HCT116 (cell line): ENCODE measurements around the gene GPR180. TPM values are rescaled to one million over a fixed set of nuclear protein-coding genes. Genes with fewer than 3 reads are reported as not detected.

Experiments used
- ATAC-seq: fragments of 200-7000 bp; cut with Tn5 transposase; 2 replicates; pipeline ENCODE4 v1.9.1; 2020; ENCODE audit warnings: mild to moderate bottlenecking, moderate library complexity
- BruUV-seq: library from RNA; stranded (reverse); fragments of 400-500 nt; replicated peaks from 2 replicates; lab custom pipeline; 2021; lab: Mats Ljungman, UMichigan
- CTCF ChIA-PET: fragments of 300-600 bp; sonication (Branson Sonifier 250); formaldehyde crosslinking; loops from one replicate; lab custom pipeline; 2021; ENCODE audit warnings: antibody characterized with exemption; lab: Charles Lee
- POLR2A ChIA-PET: fragments of 300-600, 350-600 bp; sonication (Branson Sonifier 250); formaldehyde crosslinking; loops from one replicate; lab custom pipeline; 2021; ENCODE audit warnings: antibody characterized with exemption; lab: Charles Lee
- RAD21 ChIA-PET, 2 experiments: fragments of 300-600 bp; sonication (Branson Sonifier 250); formaldehyde crosslinking; loops; one replicate each; lab custom pipeline; 2023; ENCODE audit warnings: low total read pairs in 2 of 2; ENCODE audit not compliant: uncharacterized antibody in 2 of 2, unreplicated experiment in 2 of 2, low non-redundant PET in 1 of 2; lab: Charles Lee
- DNase-seq: peaks from one replicate; pipeline ENCODE4 v3.0.0-alpha.2; 2010; ENCODE audit warnings: low read depth, low spot score
- H2AFZ ChIP-seq: fragments of 200-600 bp; shearing (Covaris generic), sonication (generic); 2 replicates; pipeline ENCODE4 v1.6.1; 2017; ENCODE audit warnings: low read depth, mixed run types, mixed read lengths, antibody characterized with exemption, low read length; ENCODE audit not compliant: poor library complexity, severe bottlenecking
- H3K27ac ChIP-seq: 2 replicates; pipeline ENCODE4 v1.5.1; 2012; ENCODE audit warnings: low read depth, low read length
- H3K27me3 ChIP-seq: fragments of 200-600 bp; sonication (generic); 2 replicates; pipeline ENCODE4 v1.6.1; 2016; ENCODE audit warnings: mixed run types, low read length, mixed read lengths; ENCODE audit not compliant: insufficient read depth
- H3K36me3 ChIP-seq, 2 experiments: fragments of 200-500 bp in 1 of 2; fragments of 200-600 bp in 1 of 2; sonication (Bioruptor generic) in 1 of 2; sonication (generic) in 1 of 2; 2 replicates each; pipeline versions ENCODE4 v1.5.1 to v1.6.1; 2014 to 2016; ENCODE audit warnings: low read length in 2 of 2, inconsistent platforms in 1 of 2, mixed read lengths in 1 of 2, mixed run types in 1 of 2; ENCODE audit not compliant: insufficient read depth in 2 of 2, control insufficient read depth in 1 of 2
- H3K4me1 ChIP-seq, 2 experiments: fragments of 200-600 bp in 1 of 2; sonication (generic) in 1 of 2; 2 replicates each; pipeline versions ENCODE4 v1.5.1 to v1.6.1; 2012 to 2017; ENCODE audit warnings: low read length in 2 of 2, inconsistent platforms in 1 of 2, mild to moderate bottlenecking in 1 of 2, mixed read lengths in 1 of 2, mixed run types in 1 of 2, moderate library complexity in 1 of 2; ENCODE audit not compliant: insufficient read depth in 2 of 2, control insufficient read depth in 1 of 2
- H3K4me2 ChIP-seq: fragments of 200-600 bp; sonication (generic); 2 replicates; pipeline ENCODE4 v1.6.1; 2017; ENCODE audit warnings: mixed run types, low read length, mixed read lengths
- H3K4me3 ChIP-seq, 2 experiments: fragments of 200-600 bp in 1 of 2; sonication (generic) in 1 of 2; replicated peaks in 1 of 2; 2 replicates each; pipeline ENCODE4 v1.5.1; 2011 to 2016; ENCODE audit warnings: low read length in 2 of 2, control low read depth in 1 of 2, low read depth in 1 of 2, mild to moderate bottlenecking in 1 of 2, mixed read lengths in 1 of 2, mixed run types in 1 of 2
- H3K79me2 ChIP-seq: fragments of 200-600 bp; sonication (generic); 2 replicates; pipeline ENCODE4 v1.6.1; 2017; ENCODE audit warnings: mild to moderate bottlenecking, mixed run types, low read length, moderate library complexity, mixed read lengths; ENCODE audit not compliant: insufficient read depth
- H3K9ac ChIP-seq: fragments of 200-600 bp; sonication (generic); 2 replicates; pipeline ENCODE4 v1.6.1; 2016; ENCODE audit warnings: low read length, mixed read lengths
- H3K9me2 ChIP-seq: fragments of 200-600 bp; sonication (generic), shearing (Covaris generic); 2 replicates; pipeline ENCODE4 v1.6.1; 2017; ENCODE audit warnings: mixed run types, mild to moderate bottlenecking, moderate library complexity; ENCODE audit not compliant: insufficient read depth
- H3K9me3 ChIP-seq, 2 experiments: fragments of 200-500 bp in 1 of 2; fragments of 200-600 bp in 1 of 2; sonication (Bioruptor generic) in 1 of 2; sonication (generic) in 1 of 2; 2 replicates each; pipeline ENCODE4 v1.6.1; 2014 to 2017; ENCODE audit warnings: low read length in 2 of 2, mixed read lengths in 2 of 2, inconsistent platforms in 1 of 2, low read depth in 1 of 2, mild to moderate bottlenecking in 1 of 2, mixed run types in 1 of 2, moderate library complexity in 1 of 2; ENCODE audit not compliant: control insufficient read depth in 1 of 2, insufficient read depth in 1 of 2
- H4K20me1 ChIP-seq: fragments of 200-600 bp; sonication (generic), shearing (Covaris generic); 2 replicates; pipeline ENCODE4 v1.6.1; 2017; ENCODE audit warnings: mixed run types, mild to moderate bottlenecking, moderate library complexity; ENCODE audit not compliant: insufficient read depth
- CBX3 ChIP-seq: IDR thresholded peaks from 2 replicates; pipeline ENCODE4 v1.6.1; 2012; ENCODE audit warnings: low read depth
- CEBPB ChIP-seq: IDR thresholded peaks from 2 replicates; pipeline ENCODE4 v1.6.1; 2012; ENCODE audit warnings: low read depth
- EGR1 ChIP-seq: IDR thresholded peaks from 2 replicates; pipeline ENCODE4 v1.6.1; 2012; ENCODE audit warnings: low read depth
- ELF1 ChIP-seq: IDR thresholded peaks from 2 replicates; pipeline ENCODE4 v1.6.1; 2012; ENCODE audit warnings: low read depth, borderline replicate concordance
- EZH2phosphoT487 ChIP-seq: fragments of 200-600 bp; IDR thresholded peaks from 2 replicates; pipeline ENCODE4 v1.6.1; 2018; ENCODE audit warnings: antibody characterized with exemption, borderline replicate concordance
- FOSL1 ChIP-seq: IDR thresholded peaks from 2 replicates; pipeline ENCODE4 v1.6.1; 2012; ENCODE audit warnings: low read depth
- JUND ChIP-seq: IDR thresholded peaks from 2 replicates; pipeline ENCODE4 v1.6.1; 2012
- POLR2A ChIP-seq: IDR thresholded peaks from 2 replicates; pipeline ENCODE4 v1.7.0; 2011; ENCODE audit warnings: borderline replicate concordance; ENCODE audit not compliant: insufficient read depth, insufficient read length; ENCODE audit errors: extremely low read depth
- POLR2AphosphoS5 ChIP-seq: IDR thresholded peaks from 2 replicates; pipeline ENCODE4 v1.6.1; 2011; ENCODE audit warnings: mild to moderate bottlenecking, low read depth, low read length, moderate library complexity
- RAD21 ChIP-seq: IDR thresholded peaks from 2 replicates; pipeline ENCODE4 v1.6.1; 2012; ENCODE audit warnings: low read depth, mild to moderate bottlenecking
- SIN3A ChIP-seq: IDR thresholded peaks from 2 replicates; pipeline ENCODE4 v1.6.1; 2012; ENCODE audit warnings: low read depth
- SP1 ChIP-seq: IDR thresholded peaks from 2 replicates; pipeline ENCODE4 v1.6.1; 2012; ENCODE audit warnings: low read depth
- SRF ChIP-seq: IDR thresholded peaks from 2 replicates; pipeline ENCODE4 v1.6.1; 2012; ENCODE audit warnings: low read depth
- TCF7L2 ChIP-seq: IDR thresholded peaks from 2 replicates; pipeline ENCODE4 v1.7.0; 2011; ENCODE audit warnings: borderline replicate concordance, inconsistent platforms; ENCODE audit not compliant: insufficient read depth, insufficient read length; ENCODE audit errors: extremely low read depth
- YY1 ChIP-seq: IDR thresholded peaks from 2 replicates; pipeline ENCODE4 v1.6.1; 2011; ENCODE audit warnings: low read length, low read depth, moderate library complexity, mild to moderate bottlenecking; ENCODE audit not compliant: insufficient replicate concordance; ENCODE audit errors: extremely low read depth
- ZFX ChIP-seq: fragments of 450-650 bp; IDR thresholded peaks from 2 replicates; pipeline ENCODE4 v1.6.1; 2017
- intact Hi-C: fragments of 100-400 bp; cut with micrococcal nuclease; formaldehyde crosslinking; loops from 2 replicates; pipeline ENCODE4 v1.10.0; 2022
- total RNA-seq: library from RNA; stranded (reverse); gene quantifications from one replicate; pipeline ENCODE4 v1.2.1, GENCODE V29; 2021; ENCODE audit not compliant: unreplicated experiment
- TF ChIP-seq, protein P1 (sequence below), 3 experiments: fragments of 200-600 bp in 1 of 3; sonication (generic) in 1 of 3; IDR thresholded peaks in 2 of 3; conservative IDR thresholded peaks in 1 of 3; 2 replicates each; pipeline ENCODE4 v1.5.1; 2012 to 2017; ENCODE audit warnings: low read depth in 2 of 3, low read length in 2 of 3, antibody characterized with exemption in 1 of 3, borderline replicate concordance in 1 of 3, control low read depth in 1 of 3, mild to moderate bottlenecking in 1 of 3, mixed read lengths in 1 of 3, mixed run types in 1 of 3, moderate library complexity in 1 of 3; ENCODE audit not compliant: insufficient read depth in 1 of 3
- TF ChIP-seq, protein P2 (sequence below): IDR thresholded peaks from 2 replicates; pipeline ENCODE4 v1.6.1; 2012; ENCODE audit warnings: low read depth
- TF ChIP-seq, protein P3 (sequence below): IDR thresholded peaks from 2 replicates; pipeline ENCODE4 v1.6.1; 2012
- TF ChIP-seq, protein P4 (sequence below): IDR thresholded peaks from 2 replicates; pipeline ENCODE4 v1.6.1; 2012

GPR180 gene
- total RNA-seq, 1 experiment from 2014 or later: 6.4 TPM

DNA sequence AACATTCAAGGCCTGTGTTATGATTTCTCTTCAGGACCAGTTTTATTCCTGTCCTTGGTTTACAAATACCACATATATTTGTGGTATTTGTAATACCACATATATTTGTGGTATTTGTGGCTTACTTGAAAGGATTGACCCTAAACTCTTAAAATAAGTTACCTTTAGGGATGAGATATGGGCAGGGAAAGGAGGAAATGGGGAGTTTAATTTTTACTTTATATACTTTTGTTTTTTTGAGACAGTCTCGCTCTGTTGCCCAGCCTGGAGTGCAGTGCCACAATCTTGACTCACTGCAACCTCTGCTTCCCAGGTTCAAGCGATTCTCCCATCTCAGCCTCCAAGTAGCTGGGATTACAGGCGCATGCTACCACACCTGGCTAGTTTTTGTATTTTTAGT lies 3.4 kb upstream of the GPR180 start:
- Histone ChIP-seq H3K79me2 (peaks cover 40% of the 10 kb centered on the region), H3K4me2 (no peak overlapping the region), H3K27ac (no peak overlapping the region), H3K4me1 (peaks cover 10 to 31% of the 10 kb centered on the region in 2 experiments), H2AFZ (no peak overlapping the region), H3K4me3 (no peak overlapping the region), H4K20me1 (no peaks in the 10 kb centered on the region), H3K9me2 (no peaks in the 10 kb centered on the region), H3K9ac (no peak overlapping the region), H3K9me3 (no peaks in the 10 kb centered on the region), H3K36me3 (no peaks in the 10 kb centered on the region), H3K27me3 (no peaks in the 10 kb centered on the region)
- CTCF ChIA-PET: no interaction called here
- intact Hi-C loops: no loop called here
- POLR2A ChIA-PET: no interaction called here
- TF ChIP-seq SIN3A (no peak), ZFX (no peak), CBX3 (no peak), CEBPB (no peak), POLR2AphosphoS5 (no peak), SRF (no peak), JUND (no peak), FOSL1 (no peak), SP1 (no peak), RAD21 (no peak), YY1 (no peak), TCF7L2 (no peak), ELF1 (no peak), POLR2A (no peak), EZH2phosphoT487 (no peak), EGR1 (no peak)
- TF ChIP-seq, protein P1, sequence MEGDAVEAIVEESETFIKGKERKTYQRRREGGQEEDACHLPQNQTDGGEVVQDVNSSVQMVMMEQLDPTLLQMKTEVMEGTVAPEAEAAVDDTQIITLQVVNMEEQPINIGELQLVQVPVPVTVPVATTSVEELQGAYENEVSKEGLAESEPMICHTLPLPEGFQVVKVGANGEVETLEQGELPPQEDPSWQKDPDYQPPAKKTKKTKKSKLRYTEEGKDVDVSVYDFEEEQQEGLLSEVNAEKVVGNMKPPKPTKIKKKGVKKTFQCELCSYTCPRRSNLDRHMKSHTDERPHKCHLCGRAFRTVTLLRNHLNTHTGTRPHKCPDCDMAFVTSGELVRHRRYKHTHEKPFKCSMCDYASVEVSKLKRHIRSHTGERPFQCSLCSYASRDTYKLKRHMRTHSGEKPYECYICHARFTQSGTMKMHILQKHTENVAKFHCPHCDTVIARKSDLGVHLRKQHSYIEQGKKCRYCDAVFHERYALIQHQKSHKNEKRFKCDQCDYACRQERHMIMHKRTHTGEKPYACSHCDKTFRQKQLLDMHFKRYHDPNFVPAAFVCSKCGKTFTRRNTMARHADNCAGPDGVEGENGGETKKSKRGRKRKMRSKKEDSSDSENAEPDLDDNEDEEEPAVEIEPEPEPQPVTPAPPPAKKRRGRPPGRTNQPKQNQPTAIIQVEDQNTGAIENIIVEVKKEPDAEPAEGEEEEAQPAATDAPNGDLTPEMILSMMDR (IDR thresholded peaks at IDR 0.05 in 2 of 3, conservative IDR thresholded peaks at IDR 0.05 in 1 of 3; ENCODE audit: borderline replicate concordance in 1 of 3, insufficient read depth in 1 of 3, low read depth in 2 of 3, low read length in 2 of 3): no peak
- TF ChIP-seq, protein P2, sequence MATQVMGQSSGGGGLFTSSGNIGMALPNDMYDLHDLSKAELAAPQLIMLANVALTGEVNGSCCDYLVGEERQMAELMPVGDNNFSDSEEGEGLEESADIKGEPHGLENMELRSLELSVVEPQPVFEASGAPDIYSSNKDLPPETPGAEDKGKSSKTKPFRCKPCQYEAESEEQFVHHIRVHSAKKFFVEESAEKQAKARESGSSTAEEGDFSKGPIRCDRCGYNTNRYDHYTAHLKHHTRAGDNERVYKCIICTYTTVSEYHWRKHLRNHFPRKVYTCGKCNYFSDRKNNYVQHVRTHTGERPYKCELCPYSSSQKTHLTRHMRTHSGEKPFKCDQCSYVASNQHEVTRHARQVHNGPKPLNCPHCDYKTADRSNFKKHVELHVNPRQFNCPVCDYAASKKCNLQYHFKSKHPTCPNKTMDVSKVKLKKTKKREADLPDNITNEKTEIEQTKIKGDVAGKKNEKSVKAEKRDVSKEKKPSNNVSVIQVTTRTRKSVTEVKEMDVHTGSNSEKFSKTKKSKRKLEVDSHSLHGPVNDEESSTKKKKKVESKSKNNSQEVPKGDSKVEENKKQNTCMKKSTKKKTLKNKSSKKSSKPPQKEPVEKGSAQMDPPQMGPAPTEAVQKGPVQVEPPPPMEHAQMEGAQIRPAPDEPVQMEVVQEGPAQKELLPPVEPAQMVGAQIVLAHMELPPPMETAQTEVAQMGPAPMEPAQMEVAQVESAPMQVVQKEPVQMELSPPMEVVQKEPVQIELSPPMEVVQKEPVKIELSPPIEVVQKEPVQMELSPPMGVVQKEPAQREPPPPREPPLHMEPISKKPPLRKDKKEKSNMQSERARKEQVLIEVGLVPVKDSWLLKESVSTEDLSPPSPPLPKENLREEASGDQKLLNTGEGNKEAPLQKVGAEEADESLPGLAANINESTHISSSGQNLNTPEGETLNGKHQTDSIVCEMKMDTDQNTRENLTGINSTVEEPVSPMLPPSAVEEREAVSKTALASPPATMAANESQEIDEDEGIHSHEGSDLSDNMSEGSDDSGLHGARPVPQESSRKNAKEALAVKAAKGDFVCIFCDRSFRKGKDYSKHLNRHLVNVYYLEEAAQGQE: no peak
- TF ChIP-seq, protein P3, sequence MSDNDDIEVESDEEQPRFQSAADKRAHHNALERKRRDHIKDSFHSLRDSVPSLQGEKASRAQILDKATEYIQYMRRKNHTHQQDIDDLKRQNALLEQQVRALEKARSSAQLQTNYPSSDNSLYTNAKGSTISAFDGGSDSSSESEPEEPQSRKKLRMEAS: no peak
- TF ChIP-seq, protein P4, sequence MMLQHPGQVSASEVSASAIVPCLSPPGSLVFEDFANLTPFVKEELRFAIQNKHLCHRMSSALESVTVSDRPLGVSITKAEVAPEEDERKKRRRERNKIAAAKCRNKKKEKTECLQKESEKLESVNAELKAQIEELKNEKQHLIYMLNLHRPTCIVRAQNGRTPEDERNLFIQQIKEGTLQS: no peak
- RAD21 ChIA-PET: no interaction called here
- DNase-seq: no peak
- no peak for ATAC-seq
- BruUV-seq: no TSS peak
